GM23248 (cell line): ENCODE data around the gene ARID5B.

Experiments used
- EZH2 ChIP-seq: fragments of 200-600 bp; sonication (generic); IDR thresholded peaks from 2 replicates; pipeline ENCODE4 v1.6.1; 2018; ENCODE audit warnings: antibody characterized with exemption, mild to moderate bottlenecking; ENCODE audit not compliant: insufficient read depth, poor library complexity, severe bottlenecking
- EZH2phosphoT487 ChIP-seq: fragments of 200-600 bp; sonication (generic); IDR thresholded peaks from 2 replicates; pipeline ENCODE4 v1.6.1; 2018; ENCODE audit warnings: antibody characterized with exemption, moderate library complexity, mild to moderate bottlenecking, low read depth; ENCODE audit not compliant: insufficient read depth

- no peak for TF ChIP-seq EZH2phosphoT487
- no peak for TF ChIP-seq EZH2
These were observed 5.5 kb upstream of the ARID5B start for GRCh38 chr10:61895898-61896600.
